ENCODE data around the gene PIEZO1. TPM values are rescaled to one million over a fixed set of nuclear protein-coding genes. Genes with fewer than 3 reads are reported as not detected.

The PIEZO1 gene
- total and polyA plus RNA-seq, 10 donors: 145 to 385 (median 201) TPM

GRCh38 chr16:88712362-88712979 is 72.5 kb downstream of the PIEZO1 start:
- 66 to 86% (median 82%) methylated on average over 7 to 25 of the region's 25 CpGs for WGBS, 5 donors
- no peak for DNase-seq
- intact Hi-C loops (cut with DNase I; ENCODE audit: low total_unique reads): no loop called here

GRCh38 chr16:88711750-88712340 is 73.2 kb downstream of the PIEZO1 start:
- no peak for TF ChIP-seq POLR2A (IDR thresholded peaks at IDR 0.05)
- no peak for TF ChIP-seq POLR2AphosphoS5 (IDR thresholded peaks at IDR 0.05)
- no peak for TF ChIP-seq CTCF (IDR thresholded peaks at IDR 0.05 in 8 of 11, conservative IDR thresholded peaks at IDR 0.05 in 3 of 11)
- Histone ChIP-seq H3K4me1 (peaks cover 6 to 28% (median 15%) of the 10 kb centered on the region in 6 donors), H3K36me3 (peaks cover 0 to 53% (median 37%) of the 10 kb centered on the region in 6 donors), H3K4me3 (no peak overlapping the region), H3K27me3 (replicated peaks in 1 of 7) (no peaks in the 10 kb centered on the region), H3K9me3 (no peaks in the 10 kb centered on the region), H3K27ac (no peak overlapping the region)
- WGBS, 5 donors: 80 to 90% (median 84%) methylated on average over 16 to 18 of the region's 18 CpGs
- DNase-seq: no peak
- intact Hi-C loops (cut with DNase I; ENCODE audit: low total_unique reads): no loop called here

More at GRCh38 chr16:88712362-88712979, 72.5 kb downstream of the PIEZO1 start:
- peak in 1 of 3 donors; percentile 15 for TF ChIP-seq POLR2AphosphoS5 (IDR thresholded peaks at IDR 0.05)
- TF ChIP-seq CTCF (IDR thresholded peaks at IDR 0.05 in 8 of 11, conservative IDR thresholded peaks at IDR 0.05 in 3 of 11): no peak
- Histone ChIP-seq H3K4me1 (peaks cover 0 to 21% (median 8%) of the 10 kb centered on the region in 6 donors), H3K4me3 (no peak overlapping the region), H3K27me3 (replicated peaks in 1 of 7) (no peaks in the 10 kb centered on the region), H3K27ac (no peak overlapping the region), H3K36me3 (peaks cover 0 to 59% (median 43%) of the 10 kb centered on the region in 6 donors), H3K9me3 (no peaks in the 10 kb centered on the region)

- WGBS, 5 donors: 70 to 82% (median 74%) methylated on average over 15 to 16 of the region's 16 CpGs
- no peak for DNase-seq
- H3K27me3 ChIP-seq (replicated peaks in 1 of 7): no peaks in the 10 kb centered on the region
- TF ChIP-seq CTCF (IDR thresholded peaks at IDR 0.05 in 8 of 11, conservative IDR thresholded peaks at IDR 0.05 in 3 of 11) (no peak), POLR2A (IDR thresholded peaks at IDR 0.05) (no peak), POLR2AphosphoS5 (IDR thresholded peaks at IDR 0.05) (no peak)
- peaks cover 0 to 40% (median 24%) of the 10 kb centered on the region in 6 donors for H3K36me3 ChIP-seq
- no peaks in the 10 kb centered on the region for H3K9me3 ChIP-seq
- intact Hi-C loops (cut with DNase I; ENCODE audit: low total_unique reads): no loop called here
- no peak overlapping the region for H3K4me3 ChIP-seq
- peaks cover 8 to 35% (median 21%) of the 10 kb centered on the region in 6 donors for H3K4me1 ChIP-seq
- no peak overlapping the region for H3K27ac ChIP-seq
These were observed 74.5 kb downstream of the PIEZO1 start for GRCh38 chr16:88710556-88710955.
